Activated naive CD4-positive, alpha-beta T cell treated with anti-CD3 and anti-CD28 coated beads, Interleukin-2, amount 50 U/mL, for 16 hours (primary cell): Measurements from ENCODE around the gene ICE1.
"Not testable (repeated sequence)": the region's sequence is repeated elsewhere in the genome, so short reads cannot be mapped to it uniquely, and the experiment has no call there.

Experiments
- DNase-seq: peaks from one replicate; pipeline ENCODE4 v3.0.0-alpha.2; 2020

Gene ICE1

GRCh38 chr5:5421961-5422818 is at the start of gene ICE1:
Gene ICE1 (plus strand): TSS chr5:5422677. CDS start chr5:5422916, 239 bp downstream.
- DNase-seq: peak; percentile 91

DNA sequence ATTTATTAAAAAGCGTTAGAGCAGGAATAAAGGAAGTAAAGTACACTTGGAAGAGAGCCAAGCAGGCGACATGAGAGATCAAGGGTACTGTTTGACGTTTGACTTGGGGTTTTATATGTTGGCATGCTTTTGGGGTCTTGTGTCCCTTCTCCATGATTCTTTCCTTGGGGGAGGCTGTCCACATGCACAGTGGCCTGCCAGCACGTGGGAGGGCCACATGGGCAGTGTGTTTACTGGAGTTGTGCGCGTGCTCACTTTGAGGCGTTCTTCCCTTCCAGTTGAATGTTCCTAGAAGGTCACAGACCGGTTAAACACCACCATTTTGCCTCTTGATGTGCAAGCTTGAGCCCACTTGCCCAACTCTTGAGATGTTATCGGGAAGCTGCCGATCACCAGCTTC is 49.5 kb upstream of the ICE1 start:
- DNase-seq: no peak

DNA sequence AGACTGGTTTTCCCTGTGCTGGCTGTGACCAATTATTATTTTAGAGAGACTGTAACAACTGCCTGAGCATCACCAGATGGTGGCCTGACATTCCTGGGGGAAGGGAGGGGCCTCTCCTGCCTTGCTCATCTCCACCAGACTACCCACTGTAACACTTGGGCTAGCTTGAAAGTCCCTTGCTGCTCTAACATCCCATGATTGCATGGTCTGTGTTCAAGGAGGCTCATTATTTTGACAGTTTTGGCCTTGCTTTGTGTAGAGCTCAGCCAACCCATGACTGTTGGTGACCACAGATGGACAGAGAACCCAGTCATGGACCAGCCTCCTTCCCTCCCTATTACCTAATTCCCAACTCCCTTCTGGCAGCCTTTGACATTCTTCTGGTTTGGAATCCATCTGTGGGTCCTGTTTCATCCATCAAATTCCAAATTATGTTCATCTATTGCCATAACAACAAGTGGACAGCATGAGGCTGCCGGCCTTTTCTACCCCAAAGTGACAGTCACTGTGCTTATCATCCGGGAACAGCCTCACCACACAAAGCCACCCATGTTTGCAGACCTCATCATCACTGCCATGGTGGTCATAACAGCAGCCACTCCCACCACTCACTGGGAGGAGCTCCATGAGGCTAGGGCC is 49.0 kb upstream of the ICE1 start:
- no peak for DNase-seq

DNA sequence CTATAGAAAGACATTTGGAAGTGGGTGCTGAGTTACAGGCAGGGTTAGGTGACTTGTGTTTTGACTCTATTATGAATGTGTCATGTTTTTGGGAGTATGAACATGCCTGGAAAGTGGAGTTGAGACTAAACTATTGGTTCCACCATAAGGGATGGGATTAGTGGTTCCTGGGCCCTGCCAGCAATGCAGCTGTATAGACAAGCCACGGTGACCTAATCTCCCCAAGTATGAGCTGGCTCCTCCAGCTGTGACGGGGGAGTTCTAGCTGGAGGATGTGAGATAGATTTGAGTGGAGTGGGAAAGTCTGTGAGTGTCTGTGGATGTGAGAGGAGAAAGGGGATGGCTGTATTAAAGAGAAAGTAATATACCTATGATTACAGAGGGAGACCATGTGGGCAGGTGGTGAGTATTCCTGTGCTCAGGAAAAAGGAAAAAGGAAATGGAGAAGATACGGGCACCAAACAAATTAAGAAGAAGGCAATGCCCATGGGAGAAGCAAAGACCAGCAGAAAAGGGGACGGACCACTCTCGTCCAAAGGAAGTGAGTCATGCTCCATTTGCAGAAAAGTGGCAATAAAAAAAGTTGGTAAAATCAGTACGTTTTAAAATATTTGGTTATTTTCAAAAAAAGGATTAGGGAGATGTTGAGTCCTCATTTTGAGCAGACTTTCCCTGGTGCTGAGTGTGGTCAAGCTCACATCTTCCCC is 48.3 kb upstream of the ICE1 start:
- no peak for DNase-seq

- DNase-seq: no peak
Observed at GRCh38 chr5:5377780-5378179, 44.7 kb upstream of the ICE1 start.

DNA sequence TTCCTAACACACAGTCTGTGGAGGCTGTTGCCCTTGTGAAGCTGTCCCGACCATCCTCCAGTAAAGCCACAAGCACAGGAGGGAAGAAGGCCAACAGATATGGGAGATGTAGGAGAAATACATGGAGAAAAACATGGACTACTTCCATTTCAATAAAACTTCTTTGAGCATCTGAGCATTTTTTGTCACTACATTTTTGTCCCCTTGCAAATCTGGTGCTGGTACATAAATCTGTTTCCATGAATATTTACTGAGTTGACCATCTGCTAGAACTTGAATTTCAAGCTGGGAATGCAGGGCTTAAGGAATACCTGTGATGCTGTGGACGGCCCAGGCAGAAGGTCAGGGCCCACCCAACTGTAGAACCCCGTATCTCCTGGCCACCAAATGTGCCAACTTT is 43.9 kb upstream of the ICE1 start:
- DNase-seq: no peak

GRCh38 chr5:5380298-5380697 is 42.2 kb upstream of the ICE1 start:
- DNase-seq: no peak

GRCh38 chr5:5381310-5381913 is 41.1 kb upstream of the ICE1 start:
- no peak for DNase-seq

GRCh38 chr5:5383461-5383860 is 39.0 kb upstream of the ICE1 start:
- no peak for DNase-seq

DNA sequence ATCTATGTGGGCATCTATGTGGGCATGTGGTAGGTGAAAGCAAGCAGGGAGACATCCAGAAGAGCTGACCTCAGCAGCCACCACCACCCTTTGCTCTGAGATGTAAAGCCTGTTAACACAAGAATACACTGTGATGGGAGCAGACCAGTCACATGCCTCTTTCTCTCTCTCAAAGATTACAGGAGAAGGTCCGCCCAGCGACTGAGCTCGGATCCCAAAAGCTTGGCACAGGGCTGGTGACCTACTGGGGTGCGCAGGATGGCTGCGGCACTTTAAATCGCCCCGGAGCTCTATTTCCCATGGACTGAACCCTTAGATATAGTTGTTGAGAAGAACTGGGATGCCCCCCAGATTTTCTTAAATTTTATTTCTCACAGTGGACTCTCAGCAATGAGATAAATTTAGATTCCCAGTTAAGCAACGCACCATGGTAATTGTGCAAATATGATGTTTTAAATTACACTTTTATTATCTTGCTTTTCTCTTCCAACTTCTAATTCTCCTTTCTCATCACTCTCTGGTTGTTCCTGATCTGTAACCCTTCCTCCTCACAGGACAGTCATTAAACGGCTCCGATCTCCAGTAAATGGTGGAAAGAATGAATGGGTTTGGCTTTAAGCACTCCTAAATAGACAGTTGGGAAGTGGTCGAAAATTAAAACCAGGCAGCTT is 37.7 kb upstream of the ICE1 start:
- DNase-seq: no peak

GRCh38 chr5:5385331-5385662 is 37.2 kb upstream of the ICE1 start:
- DNase-seq: no peak

- DNase-seq: no peak
Observed at GRCh38 chr5:5386329-5386728, 36.1 kb upstream of the ICE1 start.

- no peak for DNase-seq
Observed at GRCh38 chr5:5387192-5387591, 35.3 kb upstream of the ICE1 start.

DNA sequence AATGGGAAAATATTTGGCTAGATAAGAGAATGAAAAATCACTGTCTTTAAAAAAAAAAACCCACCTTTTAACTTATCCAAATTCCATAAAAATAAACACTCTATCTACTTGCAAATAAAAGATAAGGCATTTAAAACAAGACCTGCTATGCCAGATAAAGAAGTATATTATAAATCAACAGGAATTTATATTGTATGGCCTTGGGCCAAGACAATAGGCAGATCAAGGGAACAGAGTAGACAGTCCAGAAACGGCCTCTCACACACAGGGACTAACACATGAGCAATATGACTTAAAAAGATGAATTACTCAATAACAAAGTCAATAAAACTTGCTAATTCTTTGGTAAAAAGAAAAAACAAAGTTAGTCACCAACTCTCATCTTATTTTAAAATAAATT is 34.7 kb upstream of the ICE1 start:
- DNase-seq: no peak

DNA sequence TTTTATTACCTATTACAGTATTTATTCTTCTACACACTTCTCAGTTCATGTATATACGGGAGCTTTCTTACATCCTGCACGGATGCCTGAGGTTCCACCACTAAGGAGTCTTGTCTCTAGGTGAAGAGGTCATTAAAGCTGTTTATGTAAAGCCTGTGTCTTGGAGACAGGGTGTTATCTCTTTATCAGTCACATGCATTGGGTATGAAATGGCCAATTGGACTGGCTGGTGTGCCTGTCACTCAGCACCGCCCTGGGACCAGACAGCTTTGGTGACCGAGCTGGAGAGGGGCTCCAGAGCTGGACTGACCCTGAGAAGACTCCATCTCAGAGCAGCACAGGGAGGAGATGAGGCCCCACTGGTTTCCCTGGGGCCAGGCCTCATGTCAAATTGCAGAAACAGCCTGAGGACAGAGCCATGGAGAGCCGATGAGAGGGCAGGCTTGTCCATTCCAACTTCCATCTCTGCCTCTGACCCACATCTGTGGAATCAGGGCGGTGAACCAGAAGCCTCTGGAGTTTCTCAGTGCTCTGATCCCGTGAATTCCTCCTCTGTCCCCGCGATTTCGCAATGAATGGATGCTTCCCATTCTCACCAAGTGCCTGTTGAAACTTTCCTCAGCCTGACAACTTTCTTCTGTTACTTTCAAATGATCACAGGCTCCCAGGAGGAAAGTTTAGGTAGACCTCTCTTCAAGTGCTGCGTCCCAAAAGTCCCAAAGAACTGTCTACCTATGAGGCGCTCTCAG is 32.2 kb upstream of the ICE1 start:
- not testable (repeated sequence) for DNase-seq

- DNase-seq: not testable (repeated sequence)
Observed at GRCh38 chr5:5392504-5392903, 30.0 kb upstream of the ICE1 start.

DNA sequence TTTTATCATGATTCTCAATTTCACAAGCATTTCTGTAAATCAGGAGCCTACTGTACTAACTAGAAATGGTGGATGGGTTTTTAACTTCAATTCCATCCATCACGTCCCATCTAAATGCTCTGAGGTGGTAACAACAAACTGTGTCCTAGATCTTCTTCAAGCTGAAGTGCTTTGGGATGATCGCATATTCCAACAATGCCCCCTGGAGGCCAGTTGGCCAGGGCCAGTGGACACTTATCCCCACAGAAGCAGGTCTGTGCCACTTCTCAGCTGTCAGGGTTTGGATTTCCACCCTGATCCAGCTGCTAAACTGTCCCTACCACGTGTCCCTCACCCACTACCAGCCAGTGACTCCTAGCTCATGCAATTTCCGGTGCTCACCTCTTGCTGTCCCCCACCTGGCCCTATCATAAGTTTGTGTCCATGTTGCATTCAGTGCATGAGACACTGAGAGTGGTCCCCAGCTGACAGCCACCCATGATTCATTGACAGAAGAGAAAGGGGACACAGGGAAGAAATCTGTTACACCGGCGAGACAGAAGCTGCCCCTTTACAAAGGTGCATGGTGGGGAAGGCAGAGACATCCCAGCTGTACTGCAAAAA is 28.0 kb upstream of the ICE1 start:
- not testable (repeated sequence) for DNase-seq

- not testable (repeated sequence) for DNase-seq
Observed at GRCh38 chr5:5395093-5395492, 27.4 kb upstream of the ICE1 start.

DNA sequence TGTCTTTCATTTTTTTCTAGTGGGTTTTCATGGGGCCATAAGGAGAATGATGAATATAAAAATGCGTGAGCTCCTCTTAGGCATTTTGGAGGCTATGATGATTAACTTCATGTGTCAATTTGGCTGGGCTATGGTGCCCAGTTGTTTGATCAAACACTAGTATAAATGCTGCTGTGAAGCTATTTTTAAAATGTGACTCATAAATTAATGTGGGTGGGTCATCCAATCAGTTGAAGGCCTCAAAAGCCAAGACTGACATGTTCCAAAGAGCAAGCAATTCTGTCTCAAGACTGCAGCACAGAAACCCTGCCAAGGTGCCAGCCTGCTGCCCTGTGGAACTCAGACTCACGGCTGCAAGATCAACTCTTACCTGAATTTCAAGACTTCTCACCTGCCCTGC is 24.4 kb upstream of the ICE1 start:
- no peak for DNase-seq

DNA sequence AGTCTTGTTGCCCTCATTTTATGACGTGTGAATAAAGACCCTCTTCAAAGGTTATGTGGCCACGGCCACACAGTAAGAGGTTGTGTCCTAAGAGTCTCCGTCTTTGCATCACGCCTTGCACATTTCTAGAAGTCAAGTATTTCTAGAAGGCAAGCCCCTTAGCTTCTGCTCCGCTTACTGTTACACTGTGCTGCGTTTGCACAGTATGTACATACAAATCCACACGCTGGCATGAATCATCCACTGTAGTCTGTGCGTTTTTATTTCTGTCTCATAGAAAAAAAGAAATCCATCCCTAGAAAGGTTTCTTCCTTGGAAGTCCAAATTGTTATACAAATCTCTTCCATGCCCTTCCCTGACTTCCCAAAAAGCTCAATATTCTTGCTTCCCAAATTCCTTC is 21.4 kb upstream of the ICE1 start:
- DNase-seq: no peak

- no peak for DNase-seq
Observed at GRCh38 chr5:5403741-5404140, 18.7 kb upstream of the ICE1 start.

GRCh38 chr5:5404381-5404780 is 18.1 kb upstream of the ICE1 start:
- no peak for DNase-seq
